Ascending aorta (tissue), 2 donors: Measurements from ENCODE around the gene CANT1. TPM values are rescaled to one million over a fixed set of nuclear protein-coding genes. Genes with fewer than 3 reads are reported as not detected.

Experiments
- DNase-seq, 2 donors: peaks; one replicate each; pipeline ENCODE4 v3.0.0-alpha.2; 2019; ENCODE audit warnings: low spot score in 2 of 2
- H3K27ac ChIP-seq, 2 donors: fragments of 200-600 bp; sonication (generic); one replicate each; pipeline ENCODE4 v1.5.1; 2016 to 2017; ENCODE audit warnings: mild to moderate bottlenecking in 1 of 2
- H3K27me3 ChIP-seq: fragments of 200-600 bp; sonication (generic); one replicate; pipeline ENCODE4 v1.5.1; 2017
- H3K36me3 ChIP-seq, 2 donors: fragments of 200-600 bp; sonication (generic); one replicate each; pipeline ENCODE4 v1.5.1; 2016
- H3K4me1 ChIP-seq, 2 donors: fragments of 200-600 bp; sonication (generic); one replicate each; pipeline ENCODE4 v1.5.1; 2016 to 2017; ENCODE audit warnings: mild to moderate bottlenecking in 1 of 2
- H3K4me3 ChIP-seq, 2 donors: fragments of 200-600 bp; sonication (generic); one replicate each; pipeline ENCODE4 v1.5.1; 2016 to 2017; ENCODE audit warnings: mild to moderate bottlenecking in 1 of 2
- H3K9me3 ChIP-seq, 2 donors: fragments of 200-600 bp; sonication (generic); one replicate each; pipeline ENCODE4 v1.5.1; 2016
- intact Hi-C: fragments of 100-400 bp; cut with DNase I; formaldehyde crosslinking; loops from one replicate; pipeline ENCODE4 v1.15.1; 2023
- total RNA-seq: library from RNA; depleted of rRNA; stranded (reverse); fragments of >200 nt; gene quantifications from one replicate; pipeline ENCODE4 v1.1.0, GENCODE V29; 2016
- TF ChIP-seq, protein P1 (sequence below), 3 experiments: fragments of 200-600 bp in 2 of 3; fragments of 450-650 bp in 1 of 3; sonication (generic) in 2 of 3; IDR thresholded peaks; one replicate each; pipeline ENCODE4 v1.5.1; 2016 to 2019; ENCODE audit warnings: antibody characterized with exemption in 3 of 3, mild to moderate bottlenecking in 1 of 3, moderate library complexity in 1 of 3

The CANT1 gene
- total RNA-seq, 1 donor from 2014 or later: 67.2 TPM

DNA sequence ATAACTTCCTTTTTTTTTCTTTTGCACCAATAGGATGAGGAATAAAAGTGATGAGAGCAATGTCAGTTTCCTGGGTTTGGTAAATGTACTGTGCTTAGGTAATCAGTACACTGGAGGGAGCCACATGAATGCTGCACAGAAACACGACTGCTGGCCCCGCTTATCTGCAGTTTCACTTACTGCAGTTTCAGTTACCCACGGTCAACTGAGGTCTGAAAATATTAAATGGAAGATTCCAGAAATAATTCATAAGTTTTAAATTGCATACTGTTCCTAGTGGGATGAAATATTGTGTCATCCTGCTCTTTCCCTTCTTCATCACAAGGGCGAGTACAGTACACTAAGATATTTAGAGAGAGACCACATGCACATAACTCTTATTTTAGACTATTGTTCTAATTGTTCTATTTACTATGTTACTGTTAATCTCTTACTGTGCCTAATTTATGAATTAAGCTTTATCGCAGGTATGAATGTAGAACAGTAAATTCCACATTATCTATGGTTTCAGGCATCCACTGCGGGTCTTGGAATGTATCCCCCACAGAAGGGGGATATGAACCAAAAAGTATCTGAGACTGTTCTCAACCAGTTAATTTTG, 23.4 kb downstream of the CANT1 start:
- Histone ChIP-seq H3K4me1 (peaks cover 2 to 4% of the 10 kb centered on the region in 2 donors), H3K27ac (peak overlapping the region; percentile 31 to 62), H3K4me3 (peak overlapping the region; percentile 41 to 53), H3K36me3 (peaks cover 10 to 13% of the 10 kb centered on the region in 2 donors), H3K9me3 (no peaks in the 10 kb centered on the region), H3K27me3 (no peaks in the 10 kb centered on the region)
- TF ChIP-seq, protein P1, sequence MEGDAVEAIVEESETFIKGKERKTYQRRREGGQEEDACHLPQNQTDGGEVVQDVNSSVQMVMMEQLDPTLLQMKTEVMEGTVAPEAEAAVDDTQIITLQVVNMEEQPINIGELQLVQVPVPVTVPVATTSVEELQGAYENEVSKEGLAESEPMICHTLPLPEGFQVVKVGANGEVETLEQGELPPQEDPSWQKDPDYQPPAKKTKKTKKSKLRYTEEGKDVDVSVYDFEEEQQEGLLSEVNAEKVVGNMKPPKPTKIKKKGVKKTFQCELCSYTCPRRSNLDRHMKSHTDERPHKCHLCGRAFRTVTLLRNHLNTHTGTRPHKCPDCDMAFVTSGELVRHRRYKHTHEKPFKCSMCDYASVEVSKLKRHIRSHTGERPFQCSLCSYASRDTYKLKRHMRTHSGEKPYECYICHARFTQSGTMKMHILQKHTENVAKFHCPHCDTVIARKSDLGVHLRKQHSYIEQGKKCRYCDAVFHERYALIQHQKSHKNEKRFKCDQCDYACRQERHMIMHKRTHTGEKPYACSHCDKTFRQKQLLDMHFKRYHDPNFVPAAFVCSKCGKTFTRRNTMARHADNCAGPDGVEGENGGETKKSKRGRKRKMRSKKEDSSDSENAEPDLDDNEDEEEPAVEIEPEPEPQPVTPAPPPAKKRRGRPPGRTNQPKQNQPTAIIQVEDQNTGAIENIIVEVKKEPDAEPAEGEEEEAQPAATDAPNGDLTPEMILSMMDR (IDR thresholded peaks at IDR 0.05): peak in 2 of 3 experiments; percentile 20 to 45
- intact Hi-C loops: no loop called here
- DNase-seq: no peak

DNA sequence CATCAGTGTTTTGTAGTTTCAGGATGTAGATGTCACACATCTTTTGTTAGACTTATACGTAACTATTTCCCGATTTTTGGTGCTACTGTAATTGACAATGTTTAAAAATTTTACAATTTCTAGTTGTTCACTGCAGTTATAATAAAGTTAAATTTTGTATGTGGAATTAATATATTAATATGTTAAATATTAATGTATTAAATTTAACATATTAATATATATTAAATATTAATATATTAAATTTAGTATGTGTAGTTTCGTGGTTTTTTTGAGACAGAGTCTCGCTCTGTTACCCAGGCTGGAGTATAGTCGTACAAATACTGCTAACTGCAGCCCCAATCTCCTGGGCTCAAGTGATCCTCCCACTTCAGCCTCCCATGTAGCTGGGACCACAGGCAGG, 24.2 kb downstream of the CANT1 start:
- intact Hi-C loops: no loop called here
- H3K4me1 ChIP-seq: peaks cover 2 to 6% of the 10 kb centered on the region in 2 donors
- no peaks in the 10 kb centered on the region for H3K27me3 ChIP-seq
- H3K27ac ChIP-seq: no peak overlapping the region
- no peaks in the 10 kb centered on the region for H3K9me3 ChIP-seq
- no peak overlapping the region for H3K4me3 ChIP-seq
- no peak for DNase-seq
- TF ChIP-seq, protein P1 (IDR thresholded peaks at IDR 0.05): no peak
- H3K36me3 ChIP-seq: peaks cover 3 to 5% of the 10 kb centered on the region in 2 donors

DNA sequence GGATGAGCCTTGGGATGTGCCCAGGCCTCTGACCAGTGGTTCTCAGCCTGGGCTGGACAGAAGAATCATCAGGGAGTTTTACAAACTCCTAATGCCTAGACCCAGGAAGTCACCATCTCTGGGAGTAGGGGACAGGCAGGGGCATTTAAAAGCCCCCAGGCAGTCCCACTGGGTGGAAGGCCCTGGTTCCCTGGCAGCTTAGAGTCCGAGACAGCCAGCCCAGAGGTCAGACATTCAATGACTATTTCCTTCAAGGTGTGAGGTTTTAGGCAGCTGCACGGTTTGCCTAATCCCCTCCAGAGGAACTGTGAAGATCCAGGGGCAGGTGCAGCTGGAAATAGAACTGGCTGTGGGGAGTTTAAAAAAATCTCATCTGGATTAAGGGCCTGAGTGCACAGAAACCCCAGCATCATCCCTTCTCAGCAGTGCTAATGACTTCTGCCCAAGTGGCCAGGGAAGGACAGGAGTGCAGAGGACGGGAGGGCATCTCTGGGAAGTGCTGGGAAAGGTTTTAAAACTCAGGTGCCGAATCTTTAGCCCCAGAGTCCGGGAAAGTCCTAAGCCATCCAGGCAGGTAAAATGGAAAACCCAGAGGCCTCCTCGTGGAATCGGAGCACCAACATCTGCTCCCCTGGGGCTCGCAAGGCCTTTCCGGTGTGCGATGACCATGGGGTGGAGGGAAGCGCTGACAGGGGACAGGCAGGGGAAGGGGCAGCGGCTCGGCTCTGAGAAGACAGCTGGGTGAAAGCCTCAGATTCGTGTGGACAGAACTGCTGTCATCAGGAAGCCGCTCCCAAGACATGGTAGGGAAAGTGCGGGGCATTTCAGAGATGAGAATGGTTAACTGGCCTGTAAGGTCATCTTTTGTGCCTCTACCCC, 28.3 kb downstream of the CANT1 start:
- no peaks in the 10 kb centered on the region for H3K36me3 ChIP-seq
- peaks cover 0 to 28% of the 10 kb centered on the region in 2 donors for H3K4me1 ChIP-seq
- no peaks in the 10 kb centered on the region for H3K27me3 ChIP-seq
- peak overlapping the region; percentile 19 to 63 for H3K27ac ChIP-seq
- TF ChIP-seq, protein P1 (IDR thresholded peaks at IDR 0.05): no peak
- no peak for DNase-seq
- intact Hi-C loops: no loop called here
- no peak overlapping the region for H3K4me3 ChIP-seq
- no peaks in the 10 kb centered on the region for H3K9me3 ChIP-seq

DNA sequence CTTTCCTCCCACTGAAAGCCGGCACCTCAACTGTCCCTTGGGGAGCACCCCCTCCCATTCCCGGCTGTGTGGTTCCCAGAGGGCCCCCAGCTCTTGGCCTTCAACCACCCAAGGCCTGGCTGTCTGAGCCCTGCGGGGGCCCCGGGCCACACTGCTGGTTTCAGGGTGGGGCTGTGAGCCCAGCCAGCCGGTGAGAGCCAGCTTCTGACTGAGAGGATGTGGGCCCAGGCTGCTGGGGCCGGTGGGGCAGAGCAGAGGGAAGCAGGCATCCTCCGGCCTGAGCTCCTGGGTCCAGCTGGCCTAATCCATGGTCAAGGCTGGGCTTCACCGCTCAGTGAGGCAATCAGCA, 29.0 kb downstream of the CANT1 start:
- no peak for DNase-seq
- TF ChIP-seq, protein P1 (IDR thresholded peaks at IDR 0.05): no peak
- H3K27ac ChIP-seq: peak overlapping the region; percentile 19 to 63
- peaks cover 4 to 31% of the 10 kb centered on the region in 2 donors for H3K4me1 ChIP-seq
- no peaks in the 10 kb centered on the region for H3K27me3 ChIP-seq
- H3K9me3 ChIP-seq: no peaks in the 10 kb centered on the region
- no peak overlapping the region for H3K4me3 ChIP-seq
- no peaks in the 10 kb centered on the region for H3K36me3 ChIP-seq
- intact Hi-C loops: no loop called here

DNA sequence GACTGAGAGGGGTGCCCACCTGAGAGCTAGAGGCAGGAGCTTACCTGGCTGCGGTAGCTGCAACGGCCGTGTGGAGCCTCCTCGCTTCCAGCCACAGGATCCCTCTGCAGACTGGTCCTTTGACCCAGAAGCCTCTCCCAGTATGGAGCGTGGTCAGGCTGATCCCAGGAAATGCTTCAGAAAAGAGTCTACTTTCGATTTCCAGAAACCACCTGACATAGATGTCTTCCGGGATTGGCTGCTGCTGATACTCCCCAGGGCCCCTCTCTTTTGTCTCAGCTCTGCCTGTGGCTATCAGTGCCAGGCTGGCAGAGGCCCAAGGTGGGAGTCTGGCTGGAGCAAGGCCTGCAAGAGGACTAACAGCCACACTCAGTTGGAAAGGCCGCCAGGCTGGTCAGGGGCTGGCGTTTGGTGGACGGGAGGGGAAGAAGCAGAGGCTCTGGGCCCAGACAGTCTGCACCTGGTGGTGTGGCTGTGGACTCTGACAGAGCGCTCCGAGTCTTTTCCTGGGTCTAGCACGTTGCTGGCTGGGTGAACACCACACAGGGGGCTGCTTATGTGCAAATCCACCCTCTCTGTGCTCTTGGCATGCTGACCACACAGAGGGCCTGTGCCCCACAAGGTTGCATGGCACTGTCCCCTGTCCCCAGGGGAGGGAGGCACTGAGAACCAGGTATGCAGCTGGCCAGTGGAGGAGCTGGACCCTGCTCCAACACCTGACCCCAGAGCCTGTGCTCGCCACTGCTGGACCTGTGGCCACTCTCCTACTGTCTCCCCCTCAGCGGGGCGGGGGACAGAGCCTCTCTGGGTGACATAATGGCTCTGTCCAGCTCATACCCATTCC, 29.6 kb downstream of the CANT1 start, which contains the start of gene LGALS3BP:
Gene LGALS3BP, minus strand, starts transcription at position 144 of the 844 bp plus-strand sequence. CDS start 2,732 bp downstream, outside the sequence.
- Histone ChIP-seq H3K27me3 (no peaks in the 10 kb centered on the region), H3K27ac (peak within 1 kb of the TSS; percentile 63 to 67), H3K4me1 (peaks cover 4 to 31% of the 10 kb centered on the region in 2 donors), H3K4me3 (peak within 1 kb of the TSS; percentile 47 to 53), H3K36me3 (no peaks in the 10 kb centered on the region), H3K9me3 (no peaks in the 10 kb centered on the region)
- peak in 1 of 2 donors; percentile 81 for DNase-seq
- intact Hi-C loops: no loop called here
- TF ChIP-seq, protein P1 (IDR thresholded peaks at IDR 0.05): no peak
